Measurements from ENCODE around the gene ANO5.

Gene ANO5, protein sequence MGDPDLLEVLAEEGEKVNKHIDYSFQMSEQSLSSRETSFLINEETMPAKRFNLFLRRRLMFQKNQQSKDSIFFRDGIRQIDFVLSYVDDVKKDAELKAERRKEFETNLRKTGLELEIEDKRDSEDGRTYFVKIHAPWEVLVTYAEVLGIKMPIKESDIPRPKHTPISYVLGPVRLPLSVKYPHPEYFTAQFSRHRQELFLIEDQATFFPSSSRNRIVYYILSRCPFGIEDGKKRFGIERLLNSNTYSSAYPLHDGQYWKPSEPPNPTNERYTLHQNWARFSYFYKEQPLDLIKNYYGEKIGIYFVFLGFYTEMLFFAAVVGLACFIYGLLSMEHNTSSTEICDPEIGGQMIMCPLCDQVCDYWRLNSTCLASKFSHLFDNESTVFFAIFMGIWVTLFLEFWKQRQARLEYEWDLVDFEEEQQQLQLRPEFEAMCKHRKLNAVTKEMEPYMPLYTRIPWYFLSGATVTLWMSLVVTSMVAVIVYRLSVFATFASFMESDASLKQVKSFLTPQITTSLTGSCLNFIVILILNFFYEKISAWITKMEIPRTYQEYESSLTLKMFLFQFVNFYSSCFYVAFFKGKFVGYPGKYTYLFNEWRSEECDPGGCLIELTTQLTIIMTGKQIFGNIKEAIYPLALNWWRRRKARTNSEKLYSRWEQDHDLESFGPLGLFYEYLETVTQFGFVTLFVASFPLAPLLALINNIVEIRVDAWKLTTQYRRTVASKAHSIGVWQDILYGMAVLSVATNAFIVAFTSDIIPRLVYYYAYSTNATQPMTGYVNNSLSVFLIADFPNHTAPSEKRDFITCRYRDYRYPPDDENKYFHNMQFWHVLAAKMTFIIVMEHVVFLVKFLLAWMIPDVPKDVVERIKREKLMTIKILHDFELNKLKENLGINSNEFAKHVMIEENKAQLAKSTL

DNA sequence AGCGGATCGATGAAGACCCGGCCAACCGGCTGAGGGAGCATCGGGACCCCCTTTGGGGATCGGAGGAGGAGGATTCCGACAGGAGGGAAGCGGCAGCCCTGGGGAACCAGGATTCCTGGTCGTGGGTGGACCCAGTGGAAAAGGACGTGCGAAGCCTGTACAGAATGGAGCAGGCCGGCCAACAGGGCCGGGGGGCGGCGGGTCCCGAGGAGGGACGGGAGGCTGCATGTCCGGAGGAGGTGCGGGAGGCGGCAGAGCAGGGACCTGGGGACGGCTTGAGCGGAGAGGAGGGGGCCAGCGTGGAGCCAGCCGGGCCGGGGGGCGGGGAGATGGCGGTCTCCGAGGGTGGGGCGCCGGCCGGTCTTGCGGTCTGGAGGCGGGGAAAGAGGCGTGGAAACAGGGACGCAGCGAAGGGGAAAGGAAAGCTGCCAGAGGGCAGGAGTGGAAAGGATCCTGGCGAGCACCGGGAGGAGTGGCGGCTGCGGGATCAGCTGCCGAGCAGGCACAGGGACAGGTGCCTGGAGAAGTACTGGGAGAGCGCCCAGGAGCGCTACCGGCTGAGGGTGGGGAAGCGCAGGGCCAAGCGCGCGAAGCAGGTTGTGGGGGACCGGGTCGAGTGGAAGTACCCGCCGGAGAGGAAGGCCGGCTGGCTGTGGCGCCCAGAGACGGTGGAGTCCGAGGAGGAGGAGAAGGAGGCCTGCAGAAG lies at the start of gene ANO5:
Gene ANO5 (plus strand): TSS at position 444 of the 706 bp plus-strand sequence. CDS start 408 bp downstream, outside the sequence.
- H3K4me1 ChIP-seq (ENCODE audit: control insufficient read depth in 1 of 2, insufficient read depth in 1 of 2, low read depth in 1 of 2, low read length in 1 of 2), result peaks cover 0 to 18% of the 10 kb centered on the region in 2 experiments
- TF ChIP-seq, protein P1, sequence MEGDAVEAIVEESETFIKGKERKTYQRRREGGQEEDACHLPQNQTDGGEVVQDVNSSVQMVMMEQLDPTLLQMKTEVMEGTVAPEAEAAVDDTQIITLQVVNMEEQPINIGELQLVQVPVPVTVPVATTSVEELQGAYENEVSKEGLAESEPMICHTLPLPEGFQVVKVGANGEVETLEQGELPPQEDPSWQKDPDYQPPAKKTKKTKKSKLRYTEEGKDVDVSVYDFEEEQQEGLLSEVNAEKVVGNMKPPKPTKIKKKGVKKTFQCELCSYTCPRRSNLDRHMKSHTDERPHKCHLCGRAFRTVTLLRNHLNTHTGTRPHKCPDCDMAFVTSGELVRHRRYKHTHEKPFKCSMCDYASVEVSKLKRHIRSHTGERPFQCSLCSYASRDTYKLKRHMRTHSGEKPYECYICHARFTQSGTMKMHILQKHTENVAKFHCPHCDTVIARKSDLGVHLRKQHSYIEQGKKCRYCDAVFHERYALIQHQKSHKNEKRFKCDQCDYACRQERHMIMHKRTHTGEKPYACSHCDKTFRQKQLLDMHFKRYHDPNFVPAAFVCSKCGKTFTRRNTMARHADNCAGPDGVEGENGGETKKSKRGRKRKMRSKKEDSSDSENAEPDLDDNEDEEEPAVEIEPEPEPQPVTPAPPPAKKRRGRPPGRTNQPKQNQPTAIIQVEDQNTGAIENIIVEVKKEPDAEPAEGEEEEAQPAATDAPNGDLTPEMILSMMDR (IDR thresholded peaks at IDR 0.05), result no peak
- no peak within 1 kb of the TSS for H3K27ac ChIP-seq
- peak within 1 kb of the TSS in 1 of 2 experiments; percentile 35 for H3K4me3 ChIP-seq (ENCODE audit: low read depth in 1 of 2, low read length in 1 of 2)
- peaks cover 51% of the 10 kb centered on the region for H3K27me3 ChIP-seq
- H3K9me3 ChIP-seq, result no peaks in the 10 kb centered on the region
- no peaks in the 10 kb centered on the region for H3K36me3 ChIP-seq

DNA sequence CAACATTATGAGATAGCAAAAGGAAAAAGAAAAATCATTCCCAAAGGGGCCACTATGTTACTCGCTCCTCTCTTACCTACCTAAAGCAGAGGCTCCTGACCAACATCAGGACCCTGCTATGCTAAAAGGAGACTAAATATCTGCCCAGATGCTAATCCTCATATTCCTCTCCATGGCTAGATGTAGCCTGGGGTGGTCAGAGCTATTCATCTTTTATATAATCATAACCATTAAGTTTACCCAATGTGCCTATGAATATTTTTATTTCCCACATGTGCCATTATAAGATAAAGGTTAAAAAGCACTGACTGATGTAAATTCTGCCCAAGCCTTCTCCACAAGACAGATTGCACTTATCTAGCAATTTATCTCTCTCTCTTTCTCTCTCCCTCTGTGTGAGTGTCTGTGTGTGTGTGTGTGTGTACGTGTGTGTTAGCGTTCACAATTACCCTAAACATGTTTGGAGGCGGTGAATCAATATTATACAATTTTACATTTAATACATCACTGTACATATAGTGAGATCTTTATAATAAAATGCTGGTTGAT lies 41.2 kb upstream of the ANO5 start:
- H3K27me3 ChIP-seq, result no peaks in the 10 kb centered on the region
- no peak overlapping the region for H3K27ac ChIP-seq
- TF ChIP-seq, protein P1 (IDR thresholded peaks at IDR 0.05), result no peak
- no peaks in the 10 kb centered on the region for H3K36me3 ChIP-seq
- no peaks in the 10 kb centered on the region for H3K9me3 ChIP-seq
- no peak overlapping the region for H3K4me3 ChIP-seq (ENCODE audit: low read depth in 1 of 2, low read length in 1 of 2)
- no peaks in the 10 kb centered on the region for H3K4me1 ChIP-seq (ENCODE audit: control insufficient read depth in 1 of 2, insufficient read depth in 1 of 2, low read depth in 1 of 2, low read length in 1 of 2)

DNA sequence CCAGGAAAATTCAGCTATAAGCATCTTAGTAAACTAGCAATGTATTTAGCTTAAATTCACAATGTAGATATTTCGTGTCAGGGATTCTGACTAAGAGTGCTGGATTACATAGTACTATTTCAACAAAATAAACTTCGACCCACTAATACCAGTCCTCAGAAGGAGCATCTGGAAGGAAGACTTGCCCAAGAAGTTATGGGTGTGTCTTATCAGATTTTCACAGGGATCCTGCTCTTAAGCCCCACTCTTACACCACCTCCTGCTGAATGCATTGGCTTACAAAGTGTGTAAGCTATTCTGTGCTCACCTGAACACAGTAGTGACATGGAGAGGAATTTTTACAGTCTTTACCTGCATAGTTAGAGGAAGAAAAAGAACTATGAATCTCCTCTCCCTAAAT lies 35.4 kb upstream of the ANO5 start:
- H3K4me1 ChIP-seq (ENCODE audit: control insufficient read depth in 1 of 2, insufficient read depth in 1 of 2, low read depth in 1 of 2, low read length in 1 of 2), result no peaks in the 10 kb centered on the region
- no peak overlapping the region for H3K4me3 ChIP-seq (ENCODE audit: low read depth in 1 of 2, low read length in 1 of 2)
- peaks cover 16% of the 10 kb centered on the region for H3K27me3 ChIP-seq
- no peak overlapping the region for H3K27ac ChIP-seq
- H3K36me3 ChIP-seq, result no peaks in the 10 kb centered on the region
- no peaks in the 10 kb centered on the region for H3K9me3 ChIP-seq
- TF ChIP-seq, protein P1 (IDR thresholded peaks at IDR 0.05), result no peak

DNA sequence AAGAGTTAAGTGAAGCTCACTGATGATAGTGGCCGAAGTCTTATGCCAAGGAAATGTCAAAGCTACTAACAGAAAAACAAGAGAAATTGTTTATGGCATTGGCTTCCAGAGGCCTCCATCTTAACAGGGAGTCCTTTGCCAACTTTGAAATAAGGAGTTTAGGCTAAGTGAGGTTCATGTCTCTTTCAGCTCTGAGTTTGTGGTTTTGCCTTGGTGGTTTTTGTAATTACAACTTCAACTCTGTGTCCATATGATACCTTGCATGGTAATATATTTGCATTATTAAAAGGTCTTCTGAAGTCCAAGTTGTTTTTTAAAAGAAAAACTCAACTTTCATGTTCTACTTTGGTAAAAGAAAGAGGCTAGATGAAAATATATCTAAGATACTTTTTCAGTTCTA lies 31.4 kb upstream of the ANO5 start:
- TF ChIP-seq, protein P1 (IDR thresholded peaks at IDR 0.05), result no peak
- no peaks in the 10 kb centered on the region for H3K36me3 ChIP-seq
- H3K27ac ChIP-seq, result no peak overlapping the region
- H3K4me3 ChIP-seq (ENCODE audit: low read depth in 1 of 2, low read length in 1 of 2), result no peak overlapping the region
- H3K9me3 ChIP-seq, result no peaks in the 10 kb centered on the region
- peaks cover 16% of the 10 kb centered on the region for H3K27me3 ChIP-seq
- H3K4me1 ChIP-seq (ENCODE audit: control insufficient read depth in 1 of 2, insufficient read depth in 1 of 2, low read depth in 1 of 2, low read length in 1 of 2), result peaks cover 0 to 12% of the 10 kb centered on the region in 2 experiments

DNA sequence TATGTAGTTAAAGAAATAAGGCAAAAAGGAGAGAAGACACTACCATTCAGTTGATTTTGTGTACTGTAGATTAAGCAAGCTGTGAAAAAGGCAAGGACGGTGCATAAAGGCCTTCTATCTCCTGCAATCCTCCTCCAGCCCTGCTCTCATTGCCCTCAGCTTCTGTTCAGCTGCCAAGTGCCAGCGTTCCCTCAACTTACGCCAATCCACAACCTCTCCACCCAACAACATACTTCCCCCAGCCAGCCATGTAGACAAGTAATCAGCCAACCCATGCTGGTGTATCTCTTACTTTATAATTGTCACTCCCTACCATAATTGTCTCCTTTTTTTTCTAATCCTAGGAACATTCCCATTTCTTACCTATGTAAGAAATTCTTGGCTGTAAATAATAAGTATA lies 30.1 kb upstream of the ANO5 start:
- H3K36me3 ChIP-seq, result no peaks in the 10 kb centered on the region
- TF ChIP-seq, protein P1 (IDR thresholded peaks at IDR 0.05), result no peak
- peaks cover 16% of the 10 kb centered on the region for H3K27me3 ChIP-seq
- peaks cover 0 to 12% of the 10 kb centered on the region in 2 experiments for H3K4me1 ChIP-seq (ENCODE audit: control insufficient read depth in 1 of 2, insufficient read depth in 1 of 2, low read depth in 1 of 2, low read length in 1 of 2)
- no peaks in the 10 kb centered on the region for H3K9me3 ChIP-seq
- H3K27ac ChIP-seq, result no peak overlapping the region
- H3K4me3 ChIP-seq (ENCODE audit: low read depth in 1 of 2, low read length in 1 of 2), result no peak overlapping the region

All from neutrophil (primary cell).